HEK293T (cell line): ENCODE results near the gene TNNI2.

ENCODE experiments used
- CTCF ChIA-PET: fragments of 350-600 bp; formaldehyde crosslinking; extraction: SDS; loops from one replicate; lab custom pipeline; 2021; ENCODE audit warnings: antibody characterized with exemption, inconsistent platforms; lab: Yijun Ruan, JAX
- POLR2A ChIA-PET: fragments of 350-600 bp; formaldehyde crosslinking; extraction: SDS; loops from one replicate; lab custom pipeline; 2020; ENCODE audit warnings: antibody characterized with exemption, inconsistent platforms; lab: Yijun Ruan, JAX
- DNase-seq: peaks from one replicate; pipeline ENCODE4 v3.0.0; 2012; ENCODE audit warnings: mixed read lengths; ENCODE audit errors: extremely low spot score
- ARNT ChIP-seq: fragments of 450-650 bp; IDR thresholded peaks from 2 replicates; pipeline ENCODE4 v1.6.1; 2017; ENCODE audit warnings: mild to moderate bottlenecking
- BHLHE40 ChIP-seq: fragments of 450-650 bp; IDR thresholded peaks from 2 replicates; pipeline ENCODE4 v1.6.1; 2016; ENCODE audit warnings: mild to moderate bottlenecking, moderate library complexity, borderline replicate concordance
- CTBP1 ChIP-seq: fragments of 450-650 bp; IDR thresholded peaks from 2 replicates; pipeline ENCODE4 v1.6.1; 2016; ENCODE audit warnings: borderline replicate concordance
- ELF4 ChIP-seq: fragments of 450-650 bp; IDR thresholded peaks from 2 replicates; pipeline ENCODE4 v1.6.1; 2017; ENCODE audit warnings: antibody characterized with exemption
- FOXA1 ChIP-seq: fragments of 450-650 bp; IDR thresholded peaks from 2 replicates; pipeline ENCODE4 v1.6.1; 2016; ENCODE audit warnings: mild to moderate bottlenecking
- FOXK2 ChIP-seq: fragments of 450-650 bp; IDR thresholded peaks from 2 replicates; pipeline ENCODE4 v1.6.1; 2016; ENCODE audit warnings: mild to moderate bottlenecking
- FOXM1 ChIP-seq: fragments of 450-650 bp; IDR thresholded peaks from 2 replicates; pipeline ENCODE4 v1.6.1; 2017; ENCODE audit warnings: mild to moderate bottlenecking, borderline replicate concordance
- HDGF ChIP-seq: fragments of 450-650 bp; IDR thresholded peaks from 2 replicates; pipeline ENCODE4 v1.6.1; 2017; ENCODE audit warnings: antibody characterized with exemption, borderline replicate concordance
- L3MBTL2 ChIP-seq: fragments of 450-650 bp; conservative IDR thresholded peaks from 2 replicates; pipeline ENCODE4 v1.6.1; 2016; ENCODE audit warnings: mild to moderate bottlenecking
- LEF1 ChIP-seq: fragments of 450-650 bp; IDR thresholded peaks from 2 replicates; pipeline ENCODE4 v1.6.1; 2017; ENCODE audit warnings: mild to moderate bottlenecking, borderline replicate concordance
- NFRKB ChIP-seq: fragments of 450-650 bp; IDR thresholded peaks from 2 replicates; pipeline ENCODE4 v1.6.1; 2016; ENCODE audit warnings: mild to moderate bottlenecking, moderate library complexity
- PKNOX1 ChIP-seq: fragments of 450-650 bp; IDR thresholded peaks from 2 replicates; pipeline ENCODE4 v1.6.1; 2016
- SP1 ChIP-seq: fragments of 450-650 bp; IDR thresholded peaks from 2 replicates; pipeline ENCODE4 v1.6.1; 2017
- SUZ12 ChIP-seq: fragments of 450-650 bp; IDR thresholded peaks from 2 replicates; pipeline ENCODE4 v1.6.1; 2016; ENCODE audit warnings: mild to moderate bottlenecking
- TARDBP ChIP-seq: fragments of 450-650 bp; IDR thresholded peaks from 2 replicates; pipeline ENCODE4 v1.6.1; 2016
- ZNF384 ChIP-seq: fragments of 450-650 bp; IDR thresholded peaks from 2 replicates; pipeline ENCODE4 v1.6.1; 2016

TNNI2 gene

GRCh38 chr11:1862588-1863351, 24.0 kb downstream of the TNNI2 start:
- POLR2A ChIA-PET, result no interaction called here
- no peak for TF ChIP-seq SUZ12
- no peak for TF ChIP-seq ARNT
- no peak for TF ChIP-seq LEF1
- no peak for TF ChIP-seq FOXM1
- no peak for TF ChIP-seq CTBP1
- no peak for TF ChIP-seq PKNOX1
- no peak for TF ChIP-seq BHLHE40
- no peak for TF ChIP-seq HDGF
- no peak for TF ChIP-seq L3MBTL2
- TF ChIP-seq SP1, result no peak
- TF ChIP-seq FOXK2, result no peak
- no peak for TF ChIP-seq FOXA1
- no peak for TF ChIP-seq ZNF384
- no peak for TF ChIP-seq ELF4
- no peak for TF ChIP-seq TARDBP
- no peak for TF ChIP-seq NFRKB
- DNase-seq, result no peak
- CTCF ChIA-PET, result interaction anchor here (1.3 kb wide), 1 partner anchor 14 kb away, joined by 7 read pairs; no protein-coding TSS in a partner anchor

GRCh38 chr11:1863352-1864216, 24.8 kb downstream of the TNNI2 start:
- POLR2A ChIA-PET, result no interaction called here
- CTCF ChIA-PET, result interaction anchor here (1.3 kb wide), 1 partner anchor 13 kb away, joined by 7 read pairs; no protein-coding TSS in a partner anchor
- peak; percentile 78 for DNase-seq
- TF ChIP-seq CTBP1, result no peak
- TF ChIP-seq L3MBTL2, result peak; percentile 69

GRCh38 chr11:1864231-1864630, 25.4 kb downstream of the TNNI2 start:
- no peak for DNase-seq
- ChIA-PET CTCF (no interaction called here), POLR2A (no interaction called here)
- TF ChIP-seq CTBP1, result no peak

- ChIA-PET CTCF (no interaction called here), POLR2A (no interaction called here)
- DNase-seq, result no peak
- no peak for TF ChIP-seq NFRKB
- no peak for TF ChIP-seq FOXK2
- TF ChIP-seq HDGF, result no peak
- TF ChIP-seq LEF1, result no peak
- TF ChIP-seq PKNOX1, result no peak
These were observed 26.3 kb downstream of the TNNI2 start for GRCh38 chr11:1864831-1865665.

GRCh38 chr11:1866226-1866625, 27.4 kb downstream of the TNNI2 start:
- CTCF ChIA-PET, result interaction anchor here (0.9 kb wide), 1 partner anchor 15 kb away, joined by 4 read pairs; no protein-coding TSS in a partner anchor
- POLR2A ChIA-PET, result no interaction called here
- DNase-seq, result no peak
- TF ChIP-seq FOXA1 (no peak), ELF4 (no peak), CTBP1 (no peak), ZNF384 (no peak), SUZ12 (no peak), SP1 (no peak), PKNOX1 (no peak), L3MBTL2 (no peak), NFRKB (no peak), ARNT (no peak), LEF1 (no peak), BHLHE40 (no peak), FOXM1 (no peak), HDGF (no peak), TARDBP (no peak), FOXK2 (no peak)

GRCh38 chr11:1866776-1867175, 28.0 kb downstream of the TNNI2 start:
- ChIA-PET CTCF (interaction anchor here (0.9 kb wide), 1 partner anchor 15 kb away, joined by 4 read pairs; no protein-coding TSS in a partner anchor), POLR2A (no interaction called here)
- no peak for TF ChIP-seq SUZ12
- no peak for TF ChIP-seq FOXK2
- no peak for TF ChIP-seq TARDBP

More at GRCh38 chr11:1866776-1867175, 28.0 kb downstream of the TNNI2 start:
- DNase-seq, result no peak
